ENCODE results near the gene VWF.
"Not testable (repeated sequence)": the region's sequence is repeated elsewhere in the genome, so short reads cannot be mapped to it uniquely, and the experiment has no call there.

Gene VWF

GRCh38 chr12:6031001-6031400 is 93.5 kb downstream of the VWF start:
- DNase-seq, result no peak

DNA sequence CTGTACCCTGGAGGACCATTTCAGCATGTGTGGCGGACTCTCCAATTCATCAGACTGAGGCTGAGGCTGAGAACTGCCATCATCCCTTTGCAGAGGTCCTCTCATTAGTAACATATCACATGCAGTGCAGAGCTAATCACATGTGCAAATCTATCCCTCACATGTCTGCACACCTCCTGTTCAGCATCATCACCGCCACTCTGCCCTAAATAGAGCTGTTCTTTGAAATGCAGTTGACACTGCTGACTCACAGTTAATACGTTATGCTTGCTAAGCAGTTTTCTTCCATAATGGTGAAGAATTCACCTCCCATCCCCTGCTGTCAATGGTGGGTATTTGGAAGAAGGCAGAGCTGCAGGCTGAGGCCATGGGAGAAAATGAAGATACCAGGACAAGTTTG is 94.4 kb downstream of the VWF start:
- DNase-seq, result no peak

DNA sequence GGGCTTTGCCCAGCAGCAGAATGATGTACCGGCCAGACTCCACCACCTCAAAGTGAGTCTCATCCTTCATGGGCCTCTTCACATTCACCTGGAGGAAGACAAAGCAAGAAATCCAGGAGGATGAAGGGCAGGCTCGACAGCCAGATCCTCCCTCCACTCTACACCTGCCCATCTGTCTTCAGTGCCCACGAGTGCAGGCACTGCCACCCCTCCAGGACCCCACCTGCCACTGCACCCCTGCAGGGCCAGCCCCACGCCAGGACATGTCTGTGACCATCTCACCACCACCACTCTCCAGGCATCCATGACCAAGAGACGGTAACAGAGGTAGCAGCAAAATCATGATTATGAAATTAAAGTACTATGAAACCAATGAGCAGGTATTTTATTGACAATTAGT is 95.1 kb downstream of the VWF start:
- DNase-seq, result no peak

GRCh38 chr12:6026998-6027397 is 97.5 kb downstream of the VWF start:
- no peak for DNase-seq

GRCh38 chr12:6025703-6026298 is 98.7 kb downstream of the VWF start:
- DNase-seq, result not testable (repeated sequence)

GRCh38 chr12:6024066-6024465 is 100.4 kb downstream of the VWF start:
- DNase-seq, result not testable (repeated sequence)

GRCh38 chr12:6020930-6021329 is 103.5 kb downstream of the VWF start:
- no peak for DNase-seq

- not testable (repeated sequence) for DNase-seq
Measured at GRCh38 chr12:6020511-6020910, 104.0 kb downstream of the VWF start.

GRCh38 chr12:6019256-6019655 is 105.2 kb downstream of the VWF start:
- not testable (repeated sequence) for DNase-seq

DNA sequence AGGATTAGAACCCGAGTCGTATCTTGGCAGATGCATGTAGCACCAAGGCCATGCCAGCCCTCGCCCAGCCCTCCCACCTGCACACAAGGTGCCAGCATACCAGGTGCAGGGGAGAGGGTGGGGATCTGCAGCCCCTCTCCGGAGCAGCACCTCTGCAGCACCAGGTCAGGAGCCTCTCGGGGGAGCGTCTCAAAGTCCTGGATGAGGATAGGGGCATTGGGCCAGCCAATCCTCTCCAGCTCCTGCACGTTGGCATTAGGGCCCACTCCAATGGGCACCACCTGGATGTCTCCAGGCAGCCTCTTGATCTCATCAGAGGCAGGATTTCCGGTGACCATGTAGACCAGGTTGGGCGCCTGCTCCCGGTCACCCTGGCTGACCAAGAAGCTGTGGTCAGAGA is 106.2 kb downstream of the VWF start:
- DNase-seq, result no peak

- DNase-seq, result no peak
Measured at GRCh38 chr12:6016756-6017155, 107.7 kb downstream of the VWF start.

GRCh38 chr12:6016004-6016403 is 108.5 kb downstream of the VWF start:
- DNase-seq, result not testable (repeated sequence)

- DNase-seq, result not testable (repeated sequence)
Measured at GRCh38 chr12:6015271-6015670, 109.2 kb downstream of the VWF start.

- DNase-seq, result not testable (repeated sequence)
Measured at GRCh38 chr12:6010631-6011350, 113.7 kb downstream of the VWF start.

GRCh38 chr12:5997260-5997659 is 127.2 kb downstream of the VWF start:
- DNase-seq, result no peak

GRCh38 chr12:5996459-5996858 is 128.0 kb downstream of the VWF start:
- DNase-seq, result no peak

- DNase-seq, result no peak
Measured at GRCh38 chr12:5989621-5990020, 134.8 kb downstream of the VWF start.

- DNase-seq, result peak; percentile 86
Measured at GRCh38 chr12:5988659-5989116, 135.8 kb downstream of the VWF start.

GRCh38 chr12:5988088-5988487 is 136.4 kb downstream of the VWF start:
- DNase-seq, result no peak

DNA sequence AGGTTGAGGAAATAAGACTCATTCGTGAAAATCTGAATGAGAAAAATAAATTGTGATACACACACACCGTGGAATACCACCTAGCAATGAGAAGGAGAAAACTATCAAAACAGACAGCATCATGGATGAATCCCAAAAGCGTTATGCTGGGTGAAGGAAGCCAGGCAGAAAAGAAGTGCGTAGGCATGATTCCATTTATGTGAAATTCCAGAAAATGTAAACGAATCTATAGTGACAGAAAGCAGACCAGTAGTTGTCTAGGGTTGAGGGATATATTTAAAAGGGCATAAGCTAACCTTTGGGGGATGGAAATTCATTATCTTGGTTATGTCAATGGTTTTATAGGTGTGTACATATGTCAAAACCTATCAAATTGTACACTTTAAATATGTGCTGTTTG is 136.9 kb downstream of the VWF start:
- DNase-seq, result no peak

GRCh38 chr12:5985471-5985870 is 139.0 kb downstream of the VWF start:
- no peak for DNase-seq

DNA sequence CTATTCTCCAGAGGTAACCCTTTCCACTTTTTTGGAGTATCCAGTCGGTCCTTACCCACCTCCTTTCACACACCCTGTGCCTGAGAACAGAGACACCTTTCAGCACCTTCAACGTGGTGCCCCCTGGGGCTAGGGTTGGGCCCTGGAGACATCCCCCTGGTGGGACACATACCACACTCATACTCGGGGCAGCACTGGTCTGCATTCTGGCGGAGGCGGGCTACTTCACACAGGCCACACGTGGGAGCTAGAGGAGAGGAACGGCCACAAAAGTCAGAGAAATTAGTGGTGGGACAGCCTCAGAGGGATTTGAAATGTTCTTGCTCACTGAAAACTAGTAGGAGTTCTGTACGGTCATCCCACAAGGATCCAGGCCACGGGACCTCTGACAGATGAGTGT is 139.6 kb downstream of the VWF start:
- no peak for DNase-seq

GRCh38 chr12:5982106-5982505 is 142.4 kb downstream of the VWF start:
- no peak for DNase-seq

GRCh38 chr12:5977556-5977955 is 146.9 kb downstream of the VWF start:
- DNase-seq, result no peak

DNA sequence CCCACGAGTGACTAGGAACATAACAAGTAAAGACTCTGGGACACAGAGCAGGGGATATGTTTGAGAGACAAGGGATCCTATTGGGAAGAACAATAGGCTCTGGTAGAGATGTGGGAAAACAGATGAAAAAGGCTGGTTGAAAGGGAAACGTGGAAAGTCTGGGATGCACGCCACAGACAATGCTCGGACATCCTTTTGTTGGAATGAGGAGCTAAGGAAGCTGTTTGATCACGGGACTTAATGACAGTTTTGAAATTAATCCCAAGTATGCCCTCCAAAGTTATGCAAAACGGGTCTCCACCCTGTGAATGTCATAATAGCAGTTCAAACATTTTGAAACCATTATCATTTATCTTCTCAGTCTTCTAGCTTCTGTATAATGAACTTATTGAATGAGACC is 147.8 kb downstream of the VWF start:
- no peak for DNase-seq
